Common myeloid progenitor, CD34-positive (primary cell): Measurements from ENCODE around the gene FOXO6.

ENCODE experiments used
- CTCF ChIA-PET: fragments of 350-600 bp; sonication (Branson Sonifier 250); formaldehyde crosslinking; loops from one replicate; lab custom pipeline; 2021; ENCODE audit warnings: antibody characterized with exemption; lab: Charles Lee
- POLR2A ChIA-PET: fragments of 350-600 bp; sonication (Branson Sonifier 250); formaldehyde crosslinking; loops from one replicate; lab custom pipeline; 2021; ENCODE audit warnings: antibody characterized with exemption; lab: Charles Lee
- DNase-seq, 3 donors: peaks; one replicate each; pipeline versions ENCODE4 v3.0.0 to v3.0.0-alpha.2; 2013
- H3K27ac ChIP-seq, 2 experiments: 1 replicate in 1 of 2; 2 replicates in 1 of 2; pipeline ENCODE4 v1.7.0; 2013; ENCODE audit warnings: inconsistent platforms in 2 of 2, low read length in 2 of 2, mild to moderate bottlenecking in 2 of 2, low read depth in 1 of 2, moderate library complexity in 1 of 2; ENCODE audit not compliant: severe bottlenecking in 2 of 2, insufficient read depth in 1 of 2, poor library complexity in 1 of 2
- H3K27me3 ChIP-seq, 5 experiments: replicated peaks in 2 of 5; 1 replicate in 3 of 5; 2 replicates in 2 of 5; pipeline versions ENCODE4 v1.6.1 to v1.7.0; 2013; ENCODE audit warnings: low read length in 4 of 5, mild to moderate bottlenecking in 2 of 5, moderate library complexity in 2 of 5, inconsistent platforms in 1 of 5; ENCODE audit not compliant: insufficient read depth in 5 of 5, control insufficient read depth in 4 of 5
- H3K36me3 ChIP-seq, 4 experiments: 1 replicate in 2 of 4; 2 replicates in 2 of 4; pipeline versions ENCODE4 v1.6.1 to v1.7.0; 2013; ENCODE audit warnings: low read length in 3 of 4, control low read depth in 1 of 4, mild to moderate bottlenecking in 1 of 4; ENCODE audit not compliant: control insufficient read depth in 4 of 4, insufficient read depth in 4 of 4
- H3K4me1 ChIP-seq, 4 experiments: 1 replicate in 3 of 4; 2 replicates in 1 of 4; pipeline versions ENCODE4 v1.6.1 to v1.7.1; 2013; ENCODE audit warnings: low read length in 3 of 4, mild to moderate bottlenecking in 3 of 4, control low read depth in 1 of 4, inconsistent platforms in 1 of 4, moderate library complexity in 1 of 4; ENCODE audit not compliant: control insufficient read depth in 4 of 4, insufficient read depth in 4 of 4; ENCODE audit errors: control extremely low read depth in 1 of 4
- H3K4me3 ChIP-seq, 7 experiments: 1 replicate in 4 of 7; 2 replicates in 3 of 7; pipeline versions ENCODE4 v1.5.1 to v1.7.0; 2013; ENCODE audit warnings: mild to moderate bottlenecking in 7 of 7, low read length in 6 of 7, moderate library complexity in 6 of 7, inconsistent platforms in 2 of 7, low read depth in 2 of 7, control low read depth in 1 of 7; ENCODE audit not compliant: insufficient read depth in 4 of 7, control insufficient read depth in 1 of 7; ENCODE audit errors: extremely low read depth in 1 of 7
- H3K9me3 ChIP-seq, 5 experiments: 1 replicate in 4 of 5; 2 replicates in 1 of 5; pipeline versions ENCODE4 v1.6.1 to v1.7.1; 2013; ENCODE audit warnings: low read length in 4 of 5, mild to moderate bottlenecking in 2 of 5, inconsistent platforms in 1 of 5, low read depth in 1 of 5, moderate library complexity in 1 of 5; ENCODE audit not compliant: control insufficient read depth in 4 of 5, insufficient read depth in 2 of 5; ENCODE audit errors: control extremely low read depth in 1 of 5
- WGBS: methylation state at CpG from one replicate; pipeline ENCODE4 v1.1.5; 2013; ENCODE audit not compliant: insufficient coverage; 5-methylcytosine and 5-hydroxymethylcytosine counted together

The FOXO6 gene

DNA sequence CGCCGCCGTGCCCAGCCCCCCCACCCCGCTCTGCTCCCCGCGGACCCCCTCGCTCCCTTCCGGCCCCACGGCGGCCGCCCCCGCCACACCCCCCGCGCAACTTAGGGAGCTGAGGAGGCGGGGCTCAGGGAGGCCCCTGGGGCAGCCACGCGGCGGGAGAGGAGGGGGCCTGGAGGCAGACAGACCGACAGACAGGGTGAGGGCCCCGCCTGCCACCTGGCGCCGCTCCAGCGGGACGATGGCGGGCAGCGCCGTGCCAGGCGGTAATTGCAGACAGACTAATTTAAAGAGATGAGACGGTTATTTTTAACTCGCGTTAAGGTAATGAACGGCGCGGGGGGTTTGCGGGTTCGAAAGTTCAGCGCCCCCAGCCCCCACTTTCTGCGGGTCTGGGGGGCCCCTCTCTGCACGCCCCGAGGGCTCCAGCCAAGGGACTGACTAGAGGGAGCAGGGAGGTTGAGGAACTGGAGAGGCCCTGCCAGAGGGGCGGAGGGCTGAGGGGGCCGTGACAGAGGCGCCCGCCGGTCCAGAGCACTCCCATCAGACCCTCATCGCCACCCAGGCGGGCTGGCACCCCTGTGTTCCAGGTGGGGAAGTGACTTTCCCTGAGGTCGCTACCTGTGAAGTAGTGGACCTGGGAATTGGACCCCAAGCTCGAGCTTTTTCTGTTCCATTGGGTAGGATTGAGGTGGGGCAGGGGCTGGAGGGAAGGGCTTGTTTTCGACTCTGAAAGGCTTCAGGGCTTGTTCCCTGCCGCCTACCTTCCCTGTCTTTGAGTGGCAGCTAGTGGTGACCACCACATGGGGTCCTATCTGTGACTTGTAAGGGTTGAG is 5.4 kb downstream of the FOXO6 start:
- Histone ChIP-seq H3K27ac (no peak overlapping the region), H3K4me3 (peak overlapping the region in 6 of 7 experiments; percentile 39 to 70 (median 56)), H3K9me3 (no peaks in the 10 kb centered on the region), H3K36me3 (no peaks in the 10 kb centered on the region), H3K27me3 (peaks cover 0 to 37% (median 19%) of the 10 kb centered on the region in 5 experiments), H3K4me1 (peaks cover 0 to 51% (median 28%) of the 10 kb centered on the region in 4 experiments)
- CTCF ChIA-PET = no interaction called here
- peak in 2 of 3 donors; percentile 72 to 77 for DNase-seq
- WGBS = 6% methylated on average over 36 of the region's 51 CpGs
- POLR2A ChIA-PET = no interaction called here

DNA sequence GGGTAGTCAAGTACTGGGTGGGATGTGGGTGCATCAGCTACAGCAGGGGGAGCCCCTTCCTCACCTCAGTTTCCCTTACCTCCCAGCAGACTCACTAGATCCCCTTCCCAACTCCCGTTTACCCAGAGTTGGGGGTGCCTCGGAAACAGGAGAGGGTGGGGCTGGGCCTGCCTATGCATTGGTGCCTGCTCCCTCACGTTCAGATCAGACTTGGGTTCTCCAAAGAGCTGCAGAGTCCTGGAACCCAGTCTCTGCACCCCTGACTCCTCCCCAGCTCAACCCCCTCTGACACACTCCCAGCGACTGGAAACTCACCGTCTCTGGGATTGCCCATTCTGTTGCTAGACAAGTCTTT is 6.0 kb downstream of the FOXO6 start:
- Histone ChIP-seq H3K4me1 (peaks cover 0 to 51% (median 29%) of the 10 kb centered on the region in 4 experiments), H3K4me3 (peak overlapping the region in 4 of 7 experiments; percentile 49 to 70 (median 67)), H3K27ac (no peak overlapping the region), H3K9me3 (no peaks in the 10 kb centered on the region), H3K27me3 (peaks cover 0 to 31% (median 20%) of the 10 kb centered on the region in 5 experiments), H3K36me3 (no peaks in the 10 kb centered on the region)
- POLR2A ChIA-PET = no interaction called here
- CTCF ChIA-PET = interaction anchor here (0.9 to 1.1 kb wide), 2 partner anchors 10 to 85 kb away, joined by 3 read pairs; no protein-coding TSS in a partner anchor
- 93% methylated on average over 3 of the region's 5 CpGs for WGBS
- no peak for DNase-seq

- DNase-seq = no peak
- Histone ChIP-seq H3K27me3 (peaks cover 0 to 20% (median 9%) of the 10 kb centered on the region in 5 experiments), H3K9me3 (no peaks in the 10 kb centered on the region), H3K36me3 (no peaks in the 10 kb centered on the region), H3K27ac (no peak overlapping the region), H3K4me1 (peaks cover 0 to 51% (median 27%) of the 10 kb centered on the region in 4 experiments), H3K4me3 (no peak overlapping the region)
- WGBS = no CpG with 5 or more reads among the region's 1 CpG
- CTCF ChIA-PET = interaction anchor here (0.9 to 1.1 kb wide), 2 partner anchors 9 to 86 kb away, joined by 3 read pairs; no protein-coding TSS in a partner anchor
- POLR2A ChIA-PET = no interaction called here
Measured at GRCh38 chr1:41368366-41368765, 7.1 kb downstream of the FOXO6 start.

- POLR2A ChIA-PET = no interaction called here
- 99% methylated on average over 7 of the region's 7 CpGs for WGBS
Measured at GRCh38 chr1:41368801-41369200, 7.6 kb downstream of the FOXO6 start.

GRCh38 chr1:41369531-41369930 is 8.3 kb downstream of the FOXO6 start:
- Histone ChIP-seq H3K9me3 (no peaks in the 10 kb centered on the region), H3K4me3 (no peak overlapping the region), H3K27ac (no peak overlapping the region), H3K36me3 (no peaks in the 10 kb centered on the region), H3K4me1 (peaks cover 0 to 51% (median 27%) of the 10 kb centered on the region in 4 experiments), H3K27me3 (peaks cover 0 to 16% (median 4%) of the 10 kb centered on the region in 5 experiments)
- ChIA-PET CTCF (interaction anchor here (0.6 to 1.5 kb wide), 3 partner anchors 9 to 70 kb away, joined by 3 to 4 read pairs (median 4); no protein-coding TSS in a partner anchor), POLR2A (no interaction called here)
- no peak for DNase-seq
- no CpG with 5 or more reads among the region's 2 CpGs for WGBS

More at GRCh38 chr1:41368801-41369200, 7.6 kb downstream of the FOXO6 start:
- H3K4me3 ChIP-seq = no peak overlapping the region
- CTCF ChIA-PET = interaction anchor here (1.2 kb wide), 1 partner anchor 9 kb away, joined by 4 read pairs; no protein-coding TSS in a partner anchor
- H3K4me1 ChIP-seq = peaks cover 0 to 51% (median 27%) of the 10 kb centered on the region in 4 experiments
- H3K27me3 ChIP-seq = peaks cover 0 to 17% (median 6%) of the 10 kb centered on the region in 5 experiments
- H3K27ac ChIP-seq = no peak overlapping the region
- no peak for DNase-seq
- no peaks in the 10 kb centered on the region for H3K9me3 ChIP-seq
- no peaks in the 10 kb centered on the region for H3K36me3 ChIP-seq

DNA sequence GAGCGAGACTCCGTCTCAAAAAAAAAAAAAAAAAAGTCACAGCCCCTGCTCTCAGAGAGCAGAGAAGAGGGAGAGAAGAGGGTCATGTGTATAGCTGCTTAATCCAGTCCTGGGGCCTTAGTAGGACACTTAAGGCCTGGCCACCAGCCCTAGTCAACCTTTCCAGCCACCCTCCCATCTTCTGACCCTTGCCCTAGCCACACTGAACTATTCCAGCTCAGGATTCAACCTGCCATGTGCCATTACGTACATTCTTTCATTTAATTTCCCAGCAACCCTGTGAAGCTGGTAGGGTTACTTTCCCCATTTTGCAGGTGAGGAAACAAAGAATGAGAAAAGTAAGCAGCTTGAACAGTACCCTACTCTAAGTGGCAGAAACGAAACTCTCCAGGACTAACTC is 9.0 kb downstream of the FOXO6 start:
- no peak overlapping the region for H3K27ac ChIP-seq
- no peak for DNase-seq
- H3K27me3 ChIP-seq = peaks cover 0 to 16% (median 4%) of the 10 kb centered on the region in 5 experiments
- whole genome bisulfite sequencing = 91% methylated on average over 3 of the region's 4 CpGs
- CTCF ChIA-PET = interaction anchor here (1.5 kb wide), 2 partner anchors 8 to 10 kb away, joined by 3 to 4 read pairs; no protein-coding TSS in a partner anchor
- H3K9me3 ChIP-seq = no peaks in the 10 kb centered on the region
- no peak overlapping the region for H3K4me3 ChIP-seq
- POLR2A ChIA-PET = no interaction called here
- H3K4me1 ChIP-seq = peaks cover 0 to 50% (median 27%) of the 10 kb centered on the region in 4 experiments
- H3K36me3 ChIP-seq = no peaks in the 10 kb centered on the region
